Kidney glomerular epithelial cell (primary cell): Measurements from ENCODE around the gene DUS3L.

Source experiments
- DNase-seq: peaks from one replicate; lab custom pipeline; 2025; lab: John Stamatoyannopoulos, UW

DUS3L gene

GRCh38 chr19:5790559-5791520, at the start of gene DUS3L:
TSS of gene DUS3L (minus strand) at chr19:5791163. CDS start at chr19:5791141, 22 bp downstream.
- peak; percentile 96 for DNase-seq

- no peak for DNase-seq
Measured at GRCh38 chr19:5839065-5840017, 48.4 kb upstream of the DUS3L start, which contains the start of gene FUT6. TSS of gene FUT6 (minus strand) at chr19:5839702. CDS start at chr19:5832567, 7,135 bp downstream.

- no peak for DNase-seq
Measured at GRCh38 chr19:5838353-5839064, 47.5 kb upstream of the DUS3L start.

- no peak for DNase-seq
Measured at GRCh38 chr19:5837761-5838352, 46.9 kb upstream of the DUS3L start.

- no peak for DNase-seq
Measured at GRCh38 chr19:5832527-5833216, 41.7 kb upstream of the DUS3L start.

GRCh38 chr19:5832061-5832460, 41.1 kb upstream of the DUS3L start:
- DNase-seq = no peak

GRCh38 chr19:5831159-5831558, 40.2 kb upstream of the DUS3L start:
- no peak for DNase-seq

- DNase-seq = no peak
Measured at GRCh38 chr19:5829567-5830310, 38.8 kb upstream of the DUS3L start.

- no peak for DNase-seq
Measured at GRCh38 chr19:5828661-5829566, 38.0 kb upstream of the DUS3L start.

- DNase-seq = peak; percentile 86
Measured at GRCh38 chr19:5827891-5828660, 37.1 kb upstream of the DUS3L start.

- no peak for DNase-seq
Measured at GRCh38 chr19:5827342-5827890, 36.5 kb upstream of the DUS3L start.

GRCh38 chr19:5826531-5827341, 35.8 kb upstream of the DUS3L start:
- DNase-seq = peak; percentile 49

GRCh38 chr19:5825178-5825577, 34.2 kb upstream of the DUS3L start:
- DNase-seq = no peak

- DNase-seq = no peak
Measured at GRCh38 chr19:5824751-5825150, 33.8 kb upstream of the DUS3L start.

GRCh38 chr19:5823579-5824281, 32.8 kb upstream of the DUS3L start:
- no peak for DNase-seq

- no peak for DNase-seq
Measured at GRCh38 chr19:5822181-5822844, 31.4 kb upstream of the DUS3L start.
